GM18858 (cell line): ENCODE data around the gene WDR46.

Experiments
- ATAC-seq: cut with Tn5 transposase; IDR thresholded peaks from one replicate; pipeline ENCODE4 v1.9.1; 2021; ENCODE audit not compliant: unreplicated experiment

Gene WDR46

DNA sequence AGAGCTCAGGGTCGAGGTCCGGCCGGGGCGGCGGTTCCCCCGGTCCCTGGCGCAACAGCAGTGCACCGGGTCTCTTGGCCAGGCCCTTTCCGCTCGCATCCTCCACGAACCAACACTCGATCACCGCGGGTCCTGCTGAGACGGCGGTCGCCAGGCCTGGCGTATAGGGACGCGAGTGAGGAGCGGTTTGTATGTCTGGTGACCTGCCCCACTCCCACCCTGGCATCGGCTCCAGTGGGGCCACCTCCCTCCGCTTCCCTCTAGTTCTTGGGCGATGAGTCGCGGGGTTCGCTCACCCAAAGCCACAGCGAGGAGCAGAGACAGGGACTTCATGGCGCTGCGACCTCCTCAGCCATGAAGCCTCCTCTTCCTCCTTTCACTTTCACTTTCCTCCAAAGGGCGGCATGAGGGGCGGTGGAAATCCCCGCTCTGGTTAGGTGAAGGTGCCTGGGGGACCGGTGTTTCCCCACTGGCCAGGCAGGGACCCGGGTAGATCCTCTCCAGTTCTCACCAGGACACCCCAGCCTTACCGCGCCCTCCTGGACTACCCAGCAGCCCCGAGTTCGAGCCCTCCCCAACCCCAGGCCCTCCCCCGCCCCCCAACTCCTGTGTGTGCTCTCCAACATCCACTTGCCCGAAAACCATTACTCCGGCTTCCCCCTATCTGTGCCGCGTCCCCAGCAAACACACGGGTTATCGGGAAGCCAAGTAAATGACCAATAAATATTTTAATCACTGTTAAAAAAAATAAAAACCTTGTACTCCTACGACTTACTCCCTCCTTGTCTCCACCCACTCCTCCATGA lies 24.9 kb upstream of the WDR46 start, which contains the start of gene TAPBP:
Gene TAPBP, minus strand, starts transcription at position 370 of the 806 bp plus-strand sequence. Its CDS starts 37 bp downstream, at position 333.
- ATAC-seq = peak; percentile 29

- ATAC-seq = no peak
Observed at GRCh38 chr6:33313105-33313708, 24.2 kb upstream of the WDR46 start.

DNA sequence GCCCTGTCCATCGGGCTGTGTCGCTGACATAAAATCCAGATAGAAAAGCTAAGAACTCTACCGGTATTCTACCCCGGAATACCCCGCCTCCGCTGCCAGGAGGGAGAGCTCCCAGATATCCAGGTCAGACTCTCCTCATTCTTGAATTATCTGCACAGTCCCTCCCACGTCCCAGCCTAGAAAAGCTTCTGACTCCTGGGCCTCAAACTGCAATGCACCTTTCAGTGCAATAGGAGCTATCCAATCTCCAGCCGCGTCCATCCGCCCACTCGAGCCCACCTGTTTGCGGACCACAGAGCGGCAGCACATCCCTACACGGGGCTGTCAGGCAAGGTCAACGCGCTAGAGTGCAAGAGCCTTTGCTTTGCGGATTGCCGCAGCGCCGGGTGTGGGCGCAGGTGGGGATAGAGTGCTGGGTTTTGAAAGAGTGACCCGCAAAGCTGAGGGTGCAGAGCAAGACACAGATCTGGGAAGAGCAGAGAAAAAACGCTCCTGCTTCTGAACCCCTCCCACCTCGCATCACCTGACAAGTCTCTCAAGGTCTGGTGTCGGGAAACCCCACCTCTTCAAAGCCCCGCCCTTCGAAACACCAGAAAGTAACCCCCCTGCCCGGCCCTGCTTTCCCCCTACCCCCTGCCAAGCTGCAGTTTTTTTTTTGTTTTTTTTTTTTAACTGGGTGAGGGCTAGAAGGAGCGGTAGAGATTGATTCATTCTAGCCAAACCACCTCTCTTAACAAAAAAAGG lies 23.5 kb upstream of the WDR46 start:
- no peak for ATAC-seq

DNA sequence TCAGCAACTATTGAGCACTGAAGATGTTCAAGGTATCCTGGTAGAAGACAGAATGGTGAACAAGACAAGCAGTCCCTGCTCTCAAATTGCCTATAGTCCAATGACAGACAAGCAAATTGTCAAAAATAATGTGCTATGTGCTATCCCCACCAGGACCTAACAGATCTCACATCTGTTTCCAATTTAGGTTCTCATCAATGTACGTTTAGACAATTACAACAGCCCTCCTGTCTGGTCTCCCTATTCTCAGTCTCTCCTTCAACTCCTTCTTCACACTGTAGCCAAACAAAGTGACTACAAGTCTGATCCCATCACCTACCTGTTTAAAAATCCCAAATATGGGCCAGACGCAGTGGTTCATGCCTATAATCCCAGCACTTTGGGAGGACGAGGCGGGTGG lies 17.3 kb upstream of the WDR46 start:
- no peak for ATAC-seq

DNA sequence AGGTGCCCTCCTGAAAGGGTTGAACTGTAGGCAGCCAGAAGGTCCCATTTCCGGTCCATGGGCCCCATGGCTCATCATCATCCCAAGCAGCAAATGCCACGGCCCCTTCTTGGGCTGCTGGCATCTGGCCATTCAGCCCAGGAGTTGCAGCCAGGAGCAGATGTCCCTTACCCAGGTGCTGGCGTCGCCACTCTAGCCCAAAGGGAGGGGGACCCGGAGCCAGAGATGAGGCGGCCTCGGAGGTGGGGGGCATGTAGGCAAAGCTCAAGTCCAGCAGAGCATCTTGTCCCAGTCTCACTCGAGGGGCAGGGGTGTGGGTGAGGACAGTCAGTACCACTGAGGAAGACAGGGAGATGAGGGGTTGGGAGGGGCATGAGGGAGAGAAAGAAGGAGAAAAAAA lies 16.0 kb upstream of the WDR46 start:
- ATAC-seq = no peak

GRCh38 chr6:33304216-33304615 lies 15.2 kb upstream of the WDR46 start:
- ATAC-seq = no peak

DNA sequence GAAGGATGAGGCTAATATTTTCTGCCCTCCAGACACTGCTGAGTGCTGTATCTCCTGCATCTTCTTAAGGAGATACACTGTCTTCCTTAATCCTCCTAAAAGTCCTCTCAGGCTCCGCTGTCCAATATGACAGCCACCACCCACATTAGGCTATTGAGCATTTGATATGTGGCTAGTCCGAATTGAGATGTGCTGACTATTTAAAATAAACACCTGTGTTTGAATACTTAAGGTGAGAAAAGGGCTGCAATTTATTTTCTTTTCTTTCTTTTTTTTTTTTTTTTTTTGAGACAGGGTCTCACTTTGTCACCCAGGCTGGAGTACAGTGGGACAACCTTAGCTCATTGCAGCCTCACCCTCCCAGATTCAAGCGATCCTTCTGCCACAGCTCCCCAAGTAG lies 12.8 kb upstream of the WDR46 start:
- no peak for ATAC-seq

DNA sequence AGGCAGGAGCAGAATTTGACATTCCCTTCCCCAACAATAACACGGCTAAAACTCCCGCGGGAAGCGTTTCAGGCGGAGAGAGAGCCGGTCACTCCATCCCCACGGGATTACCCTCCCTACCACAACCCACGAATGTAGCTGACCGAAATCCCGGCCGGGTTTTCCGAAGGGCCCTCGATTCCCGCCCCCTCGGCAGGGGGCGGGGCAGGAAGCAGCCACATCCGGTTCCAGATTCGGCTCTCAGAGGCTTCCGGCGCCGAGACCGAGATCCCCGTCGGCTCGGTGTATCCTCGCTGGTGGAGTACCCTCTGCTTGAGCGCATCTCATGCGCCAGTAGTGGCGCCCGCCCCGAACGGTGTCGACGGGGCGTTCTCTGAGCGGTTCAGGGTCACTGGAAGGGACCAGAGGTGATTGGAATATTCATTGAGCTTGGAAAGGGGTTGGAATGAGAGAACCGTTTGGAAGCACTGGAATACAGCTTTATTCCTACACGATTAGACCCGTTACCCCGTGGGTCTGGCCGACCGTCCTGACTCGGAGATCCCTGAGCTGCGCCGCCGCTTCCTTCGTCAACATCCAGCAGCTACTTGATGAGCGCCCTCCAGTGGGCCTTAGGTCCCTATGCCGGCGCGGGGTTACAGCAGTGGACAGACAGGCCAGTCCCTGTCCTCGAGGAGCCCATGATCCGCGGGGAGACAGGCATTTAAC lies 10.4 kb upstream of the WDR46 start:
- peak; percentile 67 for ATAC-seq

DNA sequence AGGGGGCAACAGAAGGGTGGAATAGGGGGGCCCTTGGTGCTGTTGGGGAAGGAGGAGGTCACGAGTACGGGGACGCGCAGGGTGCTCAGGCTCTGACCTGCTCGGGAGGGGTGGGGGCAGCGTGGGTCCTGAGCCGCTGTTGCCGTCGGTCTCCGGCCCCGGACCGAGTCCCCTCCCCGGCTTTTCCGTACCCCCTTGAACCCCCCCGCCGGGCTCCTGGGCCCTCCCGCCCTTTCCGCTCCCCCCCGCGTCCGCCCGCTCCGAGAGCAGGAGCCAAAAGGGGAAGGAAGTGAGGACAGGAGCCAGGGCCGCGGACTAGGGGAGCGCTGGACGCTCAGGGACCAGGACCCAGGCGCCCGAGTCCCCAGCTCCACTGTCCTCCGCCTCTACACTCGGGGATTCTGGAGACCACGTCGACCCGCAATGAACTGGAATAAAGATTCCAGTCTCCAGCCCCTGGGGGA lies 9.8 kb upstream of the WDR46 start, which contains the start of gene RGL2:
Gene RGL2, minus strand, starts transcription at position 170 of the 464 bp plus-strand sequence. CDS start 332 bp downstream, outside the sequence.
- ATAC-seq = no peak

DNA sequence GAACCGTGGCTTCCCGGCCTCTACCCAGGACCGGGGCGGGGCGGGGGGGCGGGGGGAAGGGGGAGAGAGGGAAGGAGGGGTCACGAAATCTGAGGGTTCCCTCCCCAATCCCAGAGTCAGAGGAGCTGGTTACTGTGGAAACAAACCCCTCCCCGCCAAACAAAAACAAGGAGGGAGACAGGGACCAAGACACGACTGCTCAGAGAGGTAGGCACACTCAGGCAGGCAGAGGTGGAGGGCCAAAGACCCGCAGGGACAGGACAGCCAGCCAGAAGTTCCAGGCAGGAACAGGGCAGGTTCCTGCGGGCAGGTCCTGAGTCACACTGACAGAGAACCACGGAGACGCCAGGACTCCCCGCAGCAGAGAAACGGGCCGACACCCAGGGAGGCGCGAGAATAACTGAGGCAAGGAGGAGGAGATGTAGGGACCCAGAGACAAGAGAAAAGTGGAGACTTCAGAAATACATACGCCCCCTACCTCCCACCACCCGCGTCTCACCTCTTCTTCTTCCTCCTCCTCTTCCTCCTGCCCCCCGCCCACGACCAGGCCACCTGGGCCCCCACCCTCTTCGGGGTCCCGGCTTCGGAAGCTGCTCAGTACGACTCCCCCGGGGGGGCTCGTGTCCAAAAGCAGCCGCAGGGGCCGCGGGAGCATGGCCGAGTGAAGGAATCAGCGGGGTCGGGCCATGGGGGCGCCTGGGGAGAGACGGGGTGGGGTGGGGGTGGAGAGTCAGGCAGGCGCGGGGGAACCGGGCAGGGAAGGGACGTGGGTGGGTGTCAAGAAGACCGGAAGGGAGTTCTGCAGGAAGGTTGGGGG lies 9.1 kb upstream of the WDR46 start:
- no peak for ATAC-seq

DNA sequence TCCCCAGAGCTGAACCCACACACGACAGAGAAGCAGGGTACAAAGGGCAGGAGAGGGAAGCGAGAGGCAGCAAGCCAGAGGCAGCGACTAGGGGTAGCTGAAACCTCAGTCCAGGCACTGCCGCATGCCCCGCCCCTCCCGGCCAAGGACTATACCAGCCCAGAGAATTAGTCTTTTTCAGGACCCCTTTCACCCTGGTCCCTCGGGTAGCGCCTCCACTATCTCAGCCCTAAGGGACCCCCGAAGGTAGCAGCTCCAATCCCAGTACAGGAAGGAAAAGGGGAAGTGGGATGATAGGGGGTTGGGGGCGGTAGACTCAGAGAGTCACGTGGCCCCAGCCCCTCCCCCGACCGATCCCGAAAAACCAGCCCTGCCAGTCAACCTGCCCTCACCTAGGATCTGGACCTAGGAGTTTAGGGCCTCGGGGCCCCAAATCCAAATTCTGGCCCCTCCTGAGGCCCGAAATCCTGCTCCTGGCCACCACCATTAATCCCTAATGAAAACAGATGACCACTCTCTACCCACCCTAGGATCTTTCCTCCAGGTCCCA lies 8.4 kb upstream of the WDR46 start:
- no peak for ATAC-seq

GRCh38 chr6:33296797-33297405 lies 7.9 kb upstream of the WDR46 start:
- ATAC-seq = no peak

DNA sequence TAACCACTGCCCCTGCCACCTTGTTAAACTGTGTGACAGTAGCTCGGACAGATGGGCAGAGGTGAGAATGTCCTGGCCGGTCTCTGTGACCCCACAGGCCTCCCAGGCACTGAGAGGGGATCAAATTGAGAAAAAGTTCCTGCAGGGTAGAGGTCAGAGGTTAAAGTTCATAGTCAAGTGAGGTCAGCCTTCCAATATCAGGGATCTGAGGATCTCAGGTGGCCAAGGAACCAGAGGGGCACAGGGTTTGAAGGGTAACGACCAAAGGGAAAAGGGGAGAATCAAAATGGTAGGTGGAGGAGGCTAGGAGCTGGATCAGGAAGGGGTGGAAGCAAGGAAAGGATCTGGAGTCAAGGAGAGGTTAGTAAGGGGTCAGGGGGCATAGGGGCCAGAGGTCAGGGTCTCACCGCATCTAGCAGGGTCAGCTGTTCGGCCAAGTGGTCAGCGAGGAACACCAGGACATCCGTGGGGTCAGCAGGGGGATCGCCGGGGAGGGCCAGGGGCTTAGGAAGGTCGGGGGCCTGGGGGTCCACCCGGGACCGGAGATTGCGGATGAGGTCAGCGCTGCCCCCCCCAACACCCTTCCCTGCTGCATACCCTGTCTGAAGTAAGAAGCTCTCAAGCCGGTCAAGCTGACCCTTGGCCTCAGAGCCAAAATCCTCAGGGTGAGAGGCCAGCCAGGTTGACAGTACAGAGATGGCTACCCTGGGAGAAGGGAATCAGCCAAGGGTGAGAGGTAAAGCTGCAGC lies 6.8 kb upstream of the WDR46 start:
- no peak for ATAC-seq

GRCh38 chr6:33294086-33294823 lies 5.2 kb upstream of the WDR46 start:
- no peak for ATAC-seq

DNA sequence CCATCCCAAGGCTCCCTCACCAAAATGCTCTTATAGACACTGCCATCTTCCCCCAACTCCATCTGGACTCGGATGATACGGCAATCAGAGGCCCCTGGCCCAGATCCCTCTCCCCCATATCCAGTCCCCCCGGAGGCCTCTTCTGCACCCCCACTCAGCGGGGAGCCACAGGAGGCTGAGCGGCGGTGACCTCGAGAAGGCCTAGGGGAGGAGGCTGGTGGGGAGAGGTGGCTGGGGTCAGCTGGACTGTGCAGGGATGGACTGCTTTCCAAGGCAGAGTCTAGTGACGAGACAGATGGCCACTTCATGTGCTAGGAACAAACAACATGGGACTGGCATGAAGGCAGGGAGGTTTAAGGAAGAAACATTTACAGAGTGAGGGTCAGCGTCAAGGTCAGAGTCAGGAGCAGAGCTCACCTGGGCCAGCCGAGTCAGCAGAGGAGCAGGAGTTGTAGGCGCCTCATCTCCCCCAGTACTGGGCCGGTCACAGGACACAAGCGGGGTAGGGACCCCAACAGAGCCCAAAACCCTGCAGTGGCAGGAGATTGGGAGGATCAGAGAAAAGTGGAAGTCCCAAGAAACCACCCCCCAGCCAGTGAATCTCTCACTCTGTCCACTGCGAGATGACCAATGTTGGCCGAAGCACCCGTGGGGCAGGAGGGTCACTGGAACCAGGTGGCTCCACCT lies 4.1 kb upstream of the WDR46 start:
- no peak for ATAC-seq

DNA sequence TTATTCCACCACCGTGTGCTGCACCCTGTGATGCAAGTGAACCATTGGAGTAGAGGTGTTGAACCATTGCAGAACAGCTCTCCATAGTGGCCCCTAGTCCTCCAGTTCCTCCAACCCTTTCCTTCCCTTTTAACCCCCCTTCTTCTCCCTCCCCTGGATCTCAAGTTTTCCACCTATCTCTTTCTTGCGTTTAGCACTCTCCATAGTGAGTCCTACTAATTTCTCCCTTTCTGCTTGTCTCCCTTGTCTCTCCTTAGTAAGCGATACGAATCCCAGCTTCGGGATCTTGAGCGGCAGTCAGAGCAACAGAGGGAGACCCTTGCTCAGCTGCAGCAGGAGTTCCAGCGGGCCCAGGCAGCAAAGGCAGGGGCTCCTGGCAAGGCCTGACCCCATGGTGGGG lies 1.4 kb upstream of the WDR46 start:
- no peak for ATAC-seq

GRCh38 chr6:33289784-33290315 lies 811 bp upstream of the WDR46 start:
- no peak for ATAC-seq
